ENCODE results near the gene HSPA12B.

The HSPA12B gene

DNA sequence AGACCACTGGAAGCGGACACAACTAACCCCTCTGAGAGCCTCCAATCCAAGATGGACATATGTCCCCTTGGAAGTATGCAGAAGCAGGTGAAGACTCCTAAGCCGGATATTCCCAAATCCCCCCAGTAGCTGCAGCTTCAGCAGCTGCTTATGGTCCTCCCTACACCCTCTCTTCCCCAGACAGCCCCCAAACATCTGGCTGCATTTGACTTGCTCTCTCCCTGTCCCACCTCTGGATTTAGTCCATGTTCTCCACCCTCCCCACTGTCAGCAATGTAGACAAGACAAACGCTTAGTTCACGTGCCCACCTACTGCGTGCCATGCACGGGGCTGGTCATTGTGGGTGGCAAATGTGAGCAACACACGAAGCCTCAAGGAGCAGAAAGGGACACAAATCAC, 46.1 kb upstream of the HSPA12B start:
- no peak for TF ChIP-seq ZNF600 (tag by site-specific recombination; IDR thresholded peaks at IDR 0.05)
- TF ChIP-seq ZNF10 (tag by site-specific recombination; IDR thresholded peaks at IDR 0.05), result no peak
- TF ChIP-seq MYNN (tag by site-specific recombination; IDR thresholded peaks at IDR 0.05; ENCODE audit: borderline replicate concordance), result no peak
- TF ChIP-seq ZBTB20 (tag by site-specific recombination; IDR thresholded peaks at IDR 0.05), result no peak
- TF ChIP-seq ZNF175 (tag by site-specific recombination; IDR thresholded peaks at IDR 0.05), result no peak
- no peak for TF ChIP-seq KLF9 (tag by site-specific recombination; IDR thresholded peaks at IDR 0.05; ENCODE audit: low read depth)
- TF ChIP-seq, protein P1, sequence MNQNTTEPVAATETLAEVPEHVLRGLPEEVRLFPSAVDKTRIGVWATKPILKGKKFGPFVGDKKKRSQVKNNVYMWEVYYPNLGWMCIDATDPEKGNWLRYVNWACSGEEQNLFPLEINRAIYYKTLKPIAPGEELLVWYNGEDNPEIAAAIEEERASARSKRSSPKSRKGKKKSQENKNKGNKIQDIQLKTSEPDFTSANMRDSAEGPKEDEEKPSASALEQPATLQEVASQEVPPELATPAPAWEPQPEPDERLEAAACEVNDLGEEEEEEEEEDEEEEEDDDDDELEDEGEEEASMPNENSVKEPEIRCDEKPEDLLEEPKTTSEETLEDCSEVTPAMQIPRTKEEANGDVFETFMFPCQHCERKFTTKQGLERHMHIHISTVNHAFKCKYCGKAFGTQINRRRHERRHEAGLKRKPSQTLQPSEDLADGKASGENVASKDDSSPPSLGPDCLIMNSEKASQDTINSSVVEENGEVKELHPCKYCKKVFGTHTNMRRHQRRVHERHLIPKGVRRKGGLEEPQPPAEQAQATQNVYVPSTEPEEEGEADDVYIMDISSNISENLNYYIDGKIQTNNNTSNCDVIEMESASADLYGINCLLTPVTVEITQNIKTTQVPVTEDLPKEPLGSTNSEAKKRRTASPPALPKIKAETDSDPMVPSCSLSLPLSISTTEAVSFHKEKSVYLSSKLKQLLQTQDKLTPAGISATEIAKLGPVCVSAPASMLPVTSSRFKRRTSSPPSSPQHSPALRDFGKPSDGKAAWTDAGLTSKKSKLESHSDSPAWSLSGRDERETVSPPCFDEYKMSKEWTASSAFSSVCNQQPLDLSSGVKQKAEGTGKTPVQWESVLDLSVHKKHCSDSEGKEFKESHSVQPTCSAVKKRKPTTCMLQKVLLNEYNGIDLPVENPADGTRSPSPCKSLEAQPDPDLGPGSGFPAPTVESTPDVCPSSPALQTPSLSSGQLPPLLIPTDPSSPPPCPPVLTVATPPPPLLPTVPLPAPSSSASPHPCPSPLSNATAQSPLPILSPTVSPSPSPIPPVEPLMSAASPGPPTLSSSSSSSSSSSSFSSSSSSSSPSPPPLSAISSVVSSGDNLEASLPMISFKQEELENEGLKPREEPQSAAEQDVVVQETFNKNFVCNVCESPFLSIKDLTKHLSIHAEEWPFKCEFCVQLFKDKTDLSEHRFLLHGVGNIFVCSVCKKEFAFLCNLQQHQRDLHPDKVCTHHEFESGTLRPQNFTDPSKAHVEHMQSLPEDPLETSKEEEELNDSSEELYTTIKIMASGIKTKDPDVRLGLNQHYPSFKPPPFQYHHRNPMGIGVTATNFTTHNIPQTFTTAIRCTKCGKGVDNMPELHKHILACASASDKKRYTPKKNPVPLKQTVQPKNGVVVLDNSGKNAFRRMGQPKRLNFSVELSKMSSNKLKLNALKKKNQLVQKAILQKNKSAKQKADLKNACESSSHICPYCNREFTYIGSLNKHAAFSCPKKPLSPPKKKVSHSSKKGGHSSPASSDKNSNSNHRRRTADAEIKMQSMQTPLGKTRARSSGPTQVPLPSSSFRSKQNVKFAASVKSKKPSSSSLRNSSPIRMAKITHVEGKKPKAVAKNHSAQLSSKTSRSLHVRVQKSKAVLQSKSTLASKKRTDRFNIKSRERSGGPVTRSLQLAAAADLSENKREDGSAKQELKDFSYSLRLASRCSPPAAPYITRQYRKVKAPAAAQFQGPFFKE (tag by site-specific recombination; IDR thresholded peaks at IDR 0.05; ENCODE audit: borderline replicate concordance), result no peak
- no peak for TF ChIP-seq ZNF791 (tag by site-specific recombination; IDR thresholded peaks at IDR 0.05)
- no peak for TF ChIP-seq SCRT2 (tag by site-specific recombination; IDR thresholded peaks at IDR 0.05)
- POLR2A ChIA-PET, result no interaction called here

DNA sequence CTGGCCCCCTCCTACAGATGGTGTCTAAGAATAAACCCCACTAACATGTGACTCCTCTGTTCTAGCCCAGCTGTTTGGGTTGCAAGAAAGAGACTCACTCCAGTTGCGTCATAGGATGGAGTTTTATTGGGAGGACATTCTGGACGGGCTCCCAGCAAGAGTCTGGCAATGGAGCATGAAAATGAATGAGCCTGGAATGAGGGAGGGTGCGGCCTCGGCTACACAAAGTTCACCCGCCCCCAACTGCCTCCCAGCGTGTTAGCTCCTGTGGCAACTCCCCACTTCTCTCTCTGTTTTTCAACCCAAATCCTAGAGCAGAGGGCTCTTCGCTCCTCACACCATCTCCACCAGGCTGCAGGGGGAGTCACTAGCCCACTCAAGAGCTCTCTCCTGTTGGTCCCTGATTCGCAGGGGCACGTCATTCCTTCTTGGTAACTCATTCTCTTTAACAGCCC, 45.6 kb upstream of the HSPA12B start:
- Histone ChIP-seq H3K4me3 (ENCODE audit: low read depth, low read length) (no peak overlapping the region), H3K36me3 (ENCODE audit: control insufficient read depth in 2 of 2, insufficient read depth in 1 of 2, low read length in 2 of 2) (no peaks in the 10 kb centered on the region), H3K27ac (ENCODE audit: extremely low read depth, low read depth, low read length) (no peak overlapping the region), H3K4me1 (ENCODE audit: control insufficient read depth, insufficient read depth, low read length) (no peaks in the 10 kb centered on the region; the same call in 1 of the 2 replicates), H3K9me3 (ENCODE audit: control insufficient read depth, insufficient read depth, low read depth, low read length) (no peaks in the 10 kb centered on the region)
- ChIA-PET CTCF (interaction anchor here (0.6 to 5.1 kb wide), 4 partner anchors 10 to 72 kb away, joined by 3 to 34 read pairs (median 14); no protein-coding TSS in a partner anchor), POLR2A (interaction anchor here (0.5 kb wide), 1 partner anchor 119 kb away, joined by 3 read pairs; no protein-coding TSS in a partner anchor)
- TF ChIP-seq WT1 (tag by site-specific recombination; IDR thresholded peaks at IDR 0.05) (0 out of 2 replicates have a peak, but pooled peaks have one; percentile 41), ZNF654 (tag by site-specific recombination; IDR thresholded peaks at IDR 0.05; ENCODE audit: low read depth) (peak; percentile 7; the same call in 1 of the 2 replicates), SP7 (tag by site-specific recombination; IDR thresholded peaks at IDR 0.05) (0 out of 2 replicates have a peak, but pooled peaks have one; percentile 23), ZNF843 (tag by site-specific recombination; IDR thresholded peaks at IDR 0.05) (no peak), ZNF660 (tag by site-specific recombination; IDR thresholded peaks at IDR 0.05) (no peak), TCF7L2 (IDR thresholded peaks at IDR 0.05; ENCODE audit: borderline replicate concordance, low read depth, low read length) (no peak), ZNF629 (tag by site-specific recombination; IDR thresholded peaks at IDR 0.05) (peak; percentile 66), ZIC2 (tag by site-specific recombination; IDR thresholded peaks at IDR 0.05) (peak; percentile 70)
- TF ChIP-seq, protein P2, sequence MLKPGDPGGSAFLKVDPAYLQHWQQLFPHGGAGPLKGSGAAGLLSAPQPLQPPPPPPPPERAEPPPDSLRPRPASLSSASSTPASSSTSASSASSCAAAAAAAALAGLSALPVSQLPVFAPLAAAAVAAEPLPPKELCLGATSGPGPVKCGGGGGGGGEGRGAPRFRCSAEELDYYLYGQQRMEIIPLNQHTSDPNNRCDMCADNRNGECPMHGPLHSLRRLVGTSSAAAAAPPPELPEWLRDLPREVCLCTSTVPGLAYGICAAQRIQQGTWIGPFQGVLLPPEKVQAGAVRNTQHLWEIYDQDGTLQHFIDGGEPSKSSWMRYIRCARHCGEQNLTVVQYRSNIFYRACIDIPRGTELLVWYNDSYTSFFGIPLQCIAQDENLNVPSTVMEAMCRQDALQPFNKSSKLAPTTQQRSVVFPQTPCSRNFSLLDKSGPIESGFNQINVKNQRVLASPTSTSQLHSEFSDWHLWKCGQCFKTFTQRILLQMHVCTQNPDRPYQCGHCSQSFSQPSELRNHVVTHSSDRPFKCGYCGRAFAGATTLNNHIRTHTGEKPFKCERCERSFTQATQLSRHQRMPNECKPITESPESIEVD (tag by site-specific recombination; IDR thresholded peaks at IDR 0.05), result peak; percentile 54; the same call in 1 of the 2 replicates
- TF ChIP-seq, protein P3, sequence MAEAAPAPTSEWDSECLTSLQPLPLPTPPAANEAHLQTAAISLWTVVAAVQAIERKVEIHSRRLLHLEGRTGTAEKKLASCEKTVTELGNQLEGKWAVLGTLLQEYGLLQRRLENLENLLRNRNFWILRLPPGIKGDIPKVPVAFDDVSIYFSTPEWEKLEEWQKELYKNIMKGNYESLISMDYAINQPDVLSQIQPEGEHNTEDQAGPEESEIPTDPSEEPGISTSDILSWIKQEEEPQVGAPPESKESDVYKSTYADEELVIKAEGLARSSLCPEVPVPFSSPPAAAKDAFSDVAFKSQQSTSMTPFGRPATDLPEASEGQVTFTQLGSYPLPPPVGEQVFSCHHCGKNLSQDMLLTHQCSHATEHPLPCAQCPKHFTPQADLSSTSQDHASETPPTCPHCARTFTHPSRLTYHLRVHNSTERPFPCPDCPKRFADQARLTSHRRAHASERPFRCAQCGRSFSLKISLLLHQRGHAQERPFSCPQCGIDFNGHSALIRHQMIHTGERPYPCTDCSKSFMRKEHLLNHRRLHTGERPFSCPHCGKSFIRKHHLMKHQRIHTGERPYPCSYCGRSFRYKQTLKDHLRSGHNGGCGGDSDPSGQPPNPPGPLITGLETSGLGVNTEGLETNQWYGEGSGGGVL (tag by site-specific recombination; IDR thresholded peaks at IDR 0.05), result peak; percentile 15; the same call in 1 of the 2 replicates
- TF ChIP-seq, protein P4, sequence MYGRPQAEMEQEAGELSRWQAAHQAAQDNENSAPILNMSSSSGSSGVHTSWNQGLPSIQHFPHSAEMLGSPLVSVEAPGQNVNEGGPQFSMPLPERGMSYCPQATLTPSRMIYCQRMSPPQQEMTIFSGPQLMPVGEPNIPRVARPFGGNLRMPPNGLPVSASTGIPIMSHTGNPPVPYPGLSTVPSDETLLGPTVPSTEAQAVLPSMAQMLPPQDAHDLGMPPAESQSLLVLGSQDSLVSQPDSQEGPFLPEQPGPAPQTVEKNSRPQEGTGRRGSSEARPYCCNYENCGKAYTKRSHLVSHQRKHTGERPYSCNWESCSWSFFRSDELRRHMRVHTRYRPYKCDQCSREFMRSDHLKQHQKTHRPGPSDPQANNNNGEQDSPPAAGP (tag by site-specific recombination; IDR thresholded peaks at IDR 0.05), result no peak
- TF ChIP-seq, protein P5, sequence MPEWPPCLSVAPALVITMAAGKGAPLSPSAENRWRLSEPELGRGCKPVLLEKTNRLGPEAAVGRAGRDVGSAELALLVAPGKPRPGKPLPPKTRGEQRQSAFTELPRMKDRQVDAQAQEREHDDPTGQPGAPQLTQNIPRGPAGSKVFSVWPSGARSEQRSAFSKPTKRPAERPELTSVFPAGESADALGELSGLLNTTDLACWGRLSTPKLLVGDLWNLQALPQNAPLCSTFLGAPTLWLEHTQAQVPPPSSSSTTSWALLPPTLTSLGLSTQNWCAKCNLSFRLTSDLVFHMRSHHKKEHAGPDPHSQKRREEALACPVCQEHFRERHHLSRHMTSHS (tag by site-specific recombination; IDR thresholded peaks at IDR 0.05), result no peak
- TF ChIP-seq, protein P6, sequence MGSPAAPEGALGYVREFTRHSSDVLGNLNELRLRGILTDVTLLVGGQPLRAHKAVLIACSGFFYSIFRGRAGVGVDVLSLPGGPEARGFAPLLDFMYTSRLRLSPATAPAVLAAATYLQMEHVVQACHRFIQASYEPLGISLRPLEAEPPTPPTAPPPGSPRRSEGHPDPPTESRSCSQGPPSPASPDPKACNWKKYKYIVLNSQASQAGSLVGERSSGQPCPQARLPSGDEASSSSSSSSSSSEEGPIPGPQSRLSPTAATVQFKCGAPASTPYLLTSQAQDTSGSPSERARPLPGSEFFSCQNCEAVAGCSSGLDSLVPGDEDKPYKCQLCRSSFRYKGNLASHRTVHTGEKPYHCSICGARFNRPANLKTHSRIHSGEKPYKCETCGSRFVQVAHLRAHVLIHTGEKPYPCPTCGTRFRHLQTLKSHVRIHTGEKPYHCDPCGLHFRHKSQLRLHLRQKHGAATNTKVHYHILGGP (tag by site-specific recombination; IDR thresholded peaks at IDR 0.05), result no peak

More for the DNA sequence above, 46.1 kb upstream of the HSPA12B start:
- Histone ChIP-seq H3K4me3 (ENCODE audit: low read depth, low read length) (no peak overlapping the region), H3K27ac (ENCODE audit: extremely low read depth, low read depth, low read length) (no peak overlapping the region), H3K4me1 (ENCODE audit: control insufficient read depth, insufficient read depth, low read length) (no peaks in the 10 kb centered on the region; the same call in 1 of the 2 replicates), H3K36me3 (ENCODE audit: control insufficient read depth in 2 of 2, insufficient read depth in 1 of 2, low read length in 2 of 2) (no peaks in the 10 kb centered on the region), H3K9me3 (ENCODE audit: control insufficient read depth, insufficient read depth, low read depth, low read length) (no peaks in the 10 kb centered on the region)
- CTCF ChIA-PET, result interaction anchor here (0.6 to 5.1 kb wide), 4 partner anchors 9 to 71 kb away, joined by 3 to 34 read pairs (median 15); no protein-coding TSS in a partner anchor
